OCI-LY7 (cell line): ENCODE measurements around the gene RICTOR.

Experiments used
- CTCF ChIP-seq: fragments of 200-600 bp; sonication (generic); conservative IDR thresholded peaks from 2 replicates; pipeline ENCODE4 v1.5.1; 2014; ENCODE audit warnings: mild to moderate bottlenecking, antibody characterized with exemption, low read length, moderate library complexity, mixed read lengths
- EZH2phosphoT487 ChIP-seq: fragments of 200-600 bp; sonication (generic); IDR thresholded peaks from 2 replicates; pipeline ENCODE4 v1.6.1; 2018; ENCODE audit warnings: low read depth, borderline replicate concordance, mild to moderate bottlenecking, mixed run types, antibody characterized with exemption, low read length, moderate library complexity, mixed read lengths

DNA sequence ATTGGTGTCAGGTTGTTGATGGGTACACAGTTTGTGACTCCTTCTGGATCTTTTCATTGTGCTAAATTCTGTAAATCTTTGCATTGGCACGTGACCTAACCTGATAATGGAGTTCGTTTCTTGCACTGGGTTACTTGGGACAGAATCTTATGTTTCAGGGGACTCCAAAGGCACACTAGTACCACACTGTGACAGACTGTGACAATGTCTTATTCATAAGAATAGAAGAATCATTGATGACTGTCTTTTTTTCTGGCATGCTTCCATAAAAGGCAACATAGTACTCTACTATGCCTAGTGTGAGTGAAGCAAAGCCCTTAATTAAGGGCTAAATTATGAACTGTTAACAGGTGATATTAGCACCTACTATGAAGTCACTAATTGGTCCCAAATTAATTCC, 35.4 kb upstream of the RICTOR start:
- TF ChIP-seq CTCF: no peak
- no peak for TF ChIP-seq EZH2phosphoT487
